Lung (tissue), 12 donors: ENCODE measurements around the gene MMP14. TPM values are rescaled to one million over a fixed set of nuclear protein-coding genes. Genes with fewer than 3 reads are reported as not detected.

ENCODE experiments used
- ATAC-seq: fragments of 200-7000 bp; cut with Tn5 transposase; one replicate; pipeline ENCODE4 v1.9.1; 2020; ENCODE audit warnings: moderate number of reproducible peaks; ENCODE audit not compliant: insufficient read depth, low FRiP score
- DNase-seq, 3 donors: peaks; one replicate each; pipeline ENCODE4 v3.0.0-alpha.2; 2013 to 2017
- H3K27ac ChIP-seq, 2 donors: one replicate each; pipeline ENCODE4 v1.5.1; 2013; ENCODE audit warnings: mild to moderate bottlenecking in 2 of 2, moderate library complexity in 2 of 2, control low read depth in 1 of 2, inconsistent platforms in 1 of 2, low read depth in 1 of 2, low read length in 1 of 2
- H3K27me3 ChIP-seq, 3 donors: one replicate each; pipeline ENCODE4 v1.5.1; 2013; ENCODE audit warnings: low read length in 2 of 3; ENCODE audit not compliant: control insufficient read depth in 3 of 3, insufficient read depth in 3 of 3
- H3K36me3 ChIP-seq, 4 donors: one replicate each; pipeline ENCODE4 v1.5.1; 2013; ENCODE audit warnings: low read length in 4 of 4, mild to moderate bottlenecking in 1 of 4, moderate library complexity in 1 of 4; ENCODE audit not compliant: control insufficient read depth in 4 of 4, insufficient read depth in 4 of 4
- H3K4me1 ChIP-seq, 5 donors: one replicate each; pipeline ENCODE4 v1.5.1; 2013; ENCODE audit warnings: low read length in 5 of 5, mild to moderate bottlenecking in 2 of 5, moderate library complexity in 1 of 5; ENCODE audit not compliant: control insufficient read depth in 5 of 5, insufficient read depth in 5 of 5
- H3K4me3 ChIP-seq: one replicate; pipeline ENCODE4 v1.5.1; 2013; ENCODE audit warnings: mild to moderate bottlenecking, control low read depth, moderate library complexity
- H3K9ac ChIP-seq, 2 donors: one replicate each; pipeline ENCODE4 v1.5.1; 2013; ENCODE audit warnings: low read length in 2 of 2, control low read depth in 1 of 2; ENCODE audit not compliant: insufficient read depth in 1 of 2
- H3K9me3 ChIP-seq, 4 donors: one replicate each; pipeline ENCODE4 v1.5.1; 2013; ENCODE audit warnings: low read length in 3 of 4, mild to moderate bottlenecking in 1 of 4, moderate library complexity in 1 of 4; ENCODE audit not compliant: control insufficient read depth in 4 of 4, insufficient read depth in 3 of 4
- WGBS, 2 donors: extraction: QIAGEN DNeasy Blood & Tissue Kit; methylation state at CpG; one replicate each; pipeline ENCODE4 v1.1.7; 2013; 5-methylcytosine and 5-hydroxymethylcytosine counted together
- polyA plus RNA-seq, 2 donors: library from polyadenylated mRNA; stranded (reverse); fragments of 200-250 nt; gene quantifications; one replicate each; pipeline ENCODE4 v1.2.1, GENCODE V29; 2013
- total RNA-seq, 2 donors: library from RNA; depleted of rRNA in 1 of 2; stranded (reverse); fragments of >200 nt in 1 of 2; gene quantifications; one replicate each; pipeline ENCODE4 v1.2.1, GENCODE V29; 2014 to 2021
- TF ChIP-seq, protein P1 (sequence below): IDR thresholded peaks from 2 replicates; pipeline ENCODE4 v1.5.1; 2012; ENCODE audit warnings: mild to moderate bottlenecking; ENCODE audit errors: control extremely low read depth, extremely low read depth
- donor health status: control.
- donor health status: control.
- donor health status: Bipolar disorder and iron deficiency.
- donor health status: healthy.
- donor health status: DM: yes; HTN: yes; CAD: no.

Gene MMP14
- total and polyA plus RNA-seq, 4 donors = 121 to 162 (median 135) TPM

DNA sequence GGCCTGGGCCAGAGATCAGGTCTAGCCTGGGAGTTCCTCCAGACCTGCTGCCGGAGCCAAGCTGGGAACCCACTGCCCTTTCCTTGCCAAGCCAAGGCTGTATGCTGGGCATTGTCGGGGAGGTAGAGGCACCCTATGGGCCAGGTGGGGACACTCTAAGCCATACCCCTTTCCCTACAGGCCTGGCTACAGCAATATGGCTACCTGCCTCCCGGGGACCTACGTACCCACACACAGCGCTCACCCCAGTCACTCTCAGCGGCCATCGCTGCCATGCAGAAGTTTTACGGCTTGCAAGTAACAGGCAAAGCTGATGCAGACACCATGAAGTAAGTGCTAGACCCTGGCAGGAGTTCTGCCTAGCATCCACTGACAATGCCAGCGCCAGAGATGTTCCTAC, 4.9 kb downstream of the MMP14 start:
- H3K9ac ChIP-seq = peak overlapping the region in 1 of 2 donors; percentile 38
- peaks cover 0 to 58% (median 46%) of the 10 kb centered on the region in 4 donors for H3K36me3 ChIP-seq
- no peak overlapping the region for H3K4me3 ChIP-seq
- WGBS, 2 donors = 96 to 97% methylated on average over 9 of the region's 9 CpGs
- DNase-seq (no peak), ATAC-seq (no peak)
- peaks cover 0 to 2% (median 0%) of the 10 kb centered on the region in 4 donors for H3K9me3 ChIP-seq
- no peak overlapping the region for H3K27ac ChIP-seq
- H3K4me1 ChIP-seq = peaks cover 0 to 26% (median 16%) of the 10 kb centered on the region in 5 donors
- TF ChIP-seq, protein P1, sequence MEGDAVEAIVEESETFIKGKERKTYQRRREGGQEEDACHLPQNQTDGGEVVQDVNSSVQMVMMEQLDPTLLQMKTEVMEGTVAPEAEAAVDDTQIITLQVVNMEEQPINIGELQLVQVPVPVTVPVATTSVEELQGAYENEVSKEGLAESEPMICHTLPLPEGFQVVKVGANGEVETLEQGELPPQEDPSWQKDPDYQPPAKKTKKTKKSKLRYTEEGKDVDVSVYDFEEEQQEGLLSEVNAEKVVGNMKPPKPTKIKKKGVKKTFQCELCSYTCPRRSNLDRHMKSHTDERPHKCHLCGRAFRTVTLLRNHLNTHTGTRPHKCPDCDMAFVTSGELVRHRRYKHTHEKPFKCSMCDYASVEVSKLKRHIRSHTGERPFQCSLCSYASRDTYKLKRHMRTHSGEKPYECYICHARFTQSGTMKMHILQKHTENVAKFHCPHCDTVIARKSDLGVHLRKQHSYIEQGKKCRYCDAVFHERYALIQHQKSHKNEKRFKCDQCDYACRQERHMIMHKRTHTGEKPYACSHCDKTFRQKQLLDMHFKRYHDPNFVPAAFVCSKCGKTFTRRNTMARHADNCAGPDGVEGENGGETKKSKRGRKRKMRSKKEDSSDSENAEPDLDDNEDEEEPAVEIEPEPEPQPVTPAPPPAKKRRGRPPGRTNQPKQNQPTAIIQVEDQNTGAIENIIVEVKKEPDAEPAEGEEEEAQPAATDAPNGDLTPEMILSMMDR = no peak
- H3K27me3 ChIP-seq = no peaks in the 10 kb centered on the region

GRCh38 chr14:22841769-22842168, 5.4 kb downstream of the MMP14 start:
- Histone ChIP-seq H3K4me3 (no peak overlapping the region), H3K9ac (peak overlapping the region in 1 of 2 donors; percentile 38), H3K27me3 (no peaks in the 10 kb centered on the region), H3K27ac (no peak overlapping the region), H3K36me3 (peaks cover 0 to 59% (median 50%) of the 10 kb centered on the region in 4 donors), H3K4me1 (peaks cover 0 to 31% (median 19%) of the 10 kb centered on the region in 5 donors), H3K9me3 (peaks cover 0 to 2% (median 0%) of the 10 kb centered on the region in 4 donors)
- ATAC-seq (no peak), DNase-seq (no peak)
- WGBS, 2 donors = 93 to 94% methylated on average over 8 of the region's 8 CpGs
- TF ChIP-seq, protein P1 = no peak

DNA sequence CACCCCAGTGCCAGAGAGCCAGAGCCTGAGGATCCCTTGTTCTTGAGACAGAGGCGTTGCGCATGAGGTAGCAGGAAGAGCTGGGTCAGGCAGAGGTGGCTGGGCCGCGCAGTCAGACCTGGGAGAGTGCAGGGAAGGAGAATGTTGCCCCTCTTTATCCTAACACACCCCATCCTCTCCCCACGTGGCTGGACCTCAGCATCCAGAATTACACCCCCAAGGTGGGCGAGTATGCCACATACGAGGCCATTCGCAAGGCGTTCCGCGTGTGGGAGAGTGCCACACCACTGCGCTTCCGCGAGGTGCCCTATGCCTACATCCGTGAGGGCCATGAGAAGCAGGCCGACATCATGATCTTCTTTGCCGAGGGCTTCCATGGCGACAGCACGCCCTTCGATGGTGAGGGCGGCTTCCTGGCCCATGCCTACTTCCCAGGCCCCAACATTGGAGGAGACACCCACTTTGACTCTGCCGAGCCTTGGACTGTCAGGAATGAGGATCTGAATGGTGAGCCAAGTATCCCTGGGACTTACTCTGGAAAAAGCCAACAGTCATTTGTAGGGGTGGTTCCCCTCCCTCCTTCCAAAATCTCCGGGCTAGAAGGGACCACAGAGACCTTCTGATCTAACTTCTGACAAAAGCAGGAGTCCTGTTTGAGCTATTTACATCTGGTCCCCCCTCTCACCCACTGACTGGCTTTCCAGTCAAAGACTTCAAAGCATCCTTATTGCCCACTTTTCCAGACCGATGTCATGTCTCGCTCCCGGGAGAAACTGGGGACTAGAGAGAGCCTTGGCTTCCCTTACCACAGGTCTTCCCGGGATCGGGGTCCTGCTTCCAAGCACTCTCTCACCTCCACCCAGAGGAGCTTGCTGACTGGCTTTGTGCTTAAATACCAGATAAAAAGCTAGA, 6.1 kb downstream of the MMP14 start:
- H3K27me3 ChIP-seq = no peaks in the 10 kb centered on the region
- peaks cover 0 to 34% (median 21%) of the 10 kb centered on the region in 5 donors for H3K4me1 ChIP-seq
- TF ChIP-seq, protein P1 = no peak
- 91 to 92% methylated on average over 28 of the region's 28 CpGs for WGBS, 2 donors
- peaks cover 0 to 2% (median 0%) of the 10 kb centered on the region in 4 donors for H3K9me3 ChIP-seq
- peaks cover 0 to 62% (median 51%) of the 10 kb centered on the region in 4 donors for H3K36me3 ChIP-seq
- H3K4me3 ChIP-seq = no peak overlapping the region
- DNase-seq (no peak), ATAC-seq (no peak)
- no peak overlapping the region for H3K27ac ChIP-seq
- H3K9ac ChIP-seq = no peak overlapping the region
